Measurements from ENCODE around the gene NSL1.

Gene NSL1

DNA sequence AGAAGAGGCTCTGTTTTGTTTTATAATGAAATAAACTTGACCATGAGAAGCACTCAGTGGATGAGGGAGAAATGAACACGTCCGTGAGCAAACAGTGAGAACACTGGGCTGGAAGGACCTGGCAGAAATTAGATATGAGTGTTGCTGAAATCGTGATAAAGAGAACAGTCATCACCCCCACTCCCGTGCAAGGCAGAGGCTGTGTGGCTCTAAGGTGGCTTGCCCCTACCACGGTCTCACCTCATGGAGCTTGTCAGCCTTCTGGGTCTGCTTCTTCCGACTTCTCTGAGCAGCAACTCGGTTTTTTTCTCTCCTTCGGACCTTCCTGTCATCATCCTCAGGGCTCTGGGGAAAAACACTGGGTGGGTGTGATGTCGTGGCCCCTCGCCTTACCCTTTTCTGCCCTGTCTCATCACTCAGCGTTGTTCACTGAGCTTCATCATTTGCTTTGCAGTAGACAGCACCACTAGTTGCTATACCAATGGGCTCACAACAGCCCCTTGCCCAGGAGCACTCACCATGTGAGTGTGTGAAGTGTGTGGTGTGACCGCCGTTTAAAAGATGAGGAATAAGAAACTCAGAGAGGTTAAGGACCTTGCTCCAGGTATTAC, 94.8 kb downstream of the NSL1 start:
- Histone ChIP-seq H3K4me1 (ENCODE audit: insufficient read depth, low read length) (peaks cover 25% of the 10 kb centered on the region), H3K4me2 (ENCODE audit: insufficient read depth, low read length) (no peak overlapping the region), H3K79me2 (ENCODE audit: insufficient read depth, low read length) (no peaks in the 10 kb centered on the region)

DNA sequence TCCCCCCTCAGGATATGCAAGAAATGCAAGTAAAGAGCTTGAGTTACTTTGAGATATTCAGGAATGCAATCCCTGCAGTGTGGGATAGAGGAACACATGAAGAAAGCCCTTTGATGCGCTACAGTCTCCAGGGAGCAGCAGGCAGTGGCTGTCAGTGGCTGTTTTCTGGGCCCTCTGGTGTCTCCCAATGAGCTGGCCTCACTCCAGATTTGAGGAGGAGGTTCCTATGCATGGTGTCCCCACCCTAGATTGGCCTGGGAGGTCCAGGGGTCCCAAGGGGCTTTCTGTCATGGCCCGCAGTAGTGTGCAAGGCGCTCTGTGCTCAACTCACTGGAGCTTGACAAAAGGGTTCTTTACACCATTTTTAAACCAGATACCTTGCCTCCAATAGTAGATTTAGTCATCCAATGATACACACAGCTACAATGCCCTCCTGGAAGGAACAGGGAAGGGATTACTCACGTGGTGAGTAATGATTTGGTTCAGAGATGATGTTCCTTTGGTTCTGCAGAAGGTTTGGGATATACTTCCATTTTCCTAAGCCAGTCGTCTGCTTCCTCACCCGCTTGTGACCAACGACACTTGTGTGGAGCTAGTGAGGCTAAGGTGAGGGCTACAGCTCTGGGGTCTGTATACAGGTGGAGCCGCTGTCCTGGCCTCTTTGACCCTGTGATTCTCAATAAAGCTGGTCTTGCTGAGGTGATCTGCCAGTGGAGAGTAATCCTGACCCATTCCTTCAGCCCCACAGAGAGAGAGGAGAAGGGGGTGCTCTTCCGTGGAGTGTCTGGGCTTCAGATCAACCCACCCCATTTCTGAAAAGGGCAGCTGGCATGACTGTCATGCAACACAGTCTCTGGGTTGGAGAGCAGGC, 98.6 kb downstream of the NSL1 start:
- H3K79me2 ChIP-seq (ENCODE audit: insufficient read depth, low read length) = no peaks in the 10 kb centered on the region
- H3K27me3 ChIP-seq (ENCODE audit: insufficient read depth, low read length, poor library complexity) = no peaks in the 10 kb centered on the region
- 0 out of 2 replicates have a peak, but pooled peaks cover 2% of the 10 kb centered on the region for H3K36me3 ChIP-seq (ENCODE audit: insufficient read depth, low read length)
- H2AFZ ChIP-seq (ENCODE audit: low read depth, low read length) = no peak overlapping the region
- peaks cover 2% of the 10 kb centered on the region; the same call in 1 of the 2 replicates for H3K4me1 ChIP-seq (ENCODE audit: insufficient read depth, low read length)
- TF ChIP-seq EZH2 (IDR thresholded peaks at IDR 0.05; ENCODE audit: borderline replicate concordance, low read depth, low read length, severe bottlenecking) = no peak
- TF ChIP-seq, protein P1, sequence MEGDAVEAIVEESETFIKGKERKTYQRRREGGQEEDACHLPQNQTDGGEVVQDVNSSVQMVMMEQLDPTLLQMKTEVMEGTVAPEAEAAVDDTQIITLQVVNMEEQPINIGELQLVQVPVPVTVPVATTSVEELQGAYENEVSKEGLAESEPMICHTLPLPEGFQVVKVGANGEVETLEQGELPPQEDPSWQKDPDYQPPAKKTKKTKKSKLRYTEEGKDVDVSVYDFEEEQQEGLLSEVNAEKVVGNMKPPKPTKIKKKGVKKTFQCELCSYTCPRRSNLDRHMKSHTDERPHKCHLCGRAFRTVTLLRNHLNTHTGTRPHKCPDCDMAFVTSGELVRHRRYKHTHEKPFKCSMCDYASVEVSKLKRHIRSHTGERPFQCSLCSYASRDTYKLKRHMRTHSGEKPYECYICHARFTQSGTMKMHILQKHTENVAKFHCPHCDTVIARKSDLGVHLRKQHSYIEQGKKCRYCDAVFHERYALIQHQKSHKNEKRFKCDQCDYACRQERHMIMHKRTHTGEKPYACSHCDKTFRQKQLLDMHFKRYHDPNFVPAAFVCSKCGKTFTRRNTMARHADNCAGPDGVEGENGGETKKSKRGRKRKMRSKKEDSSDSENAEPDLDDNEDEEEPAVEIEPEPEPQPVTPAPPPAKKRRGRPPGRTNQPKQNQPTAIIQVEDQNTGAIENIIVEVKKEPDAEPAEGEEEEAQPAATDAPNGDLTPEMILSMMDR (IDR thresholded peaks at IDR 0.05; ENCODE audit: borderline replicate concordance, extremely low read depth, low read length, poor library complexity, severe bottlenecking) = no peak
- H4K20me1 ChIP-seq (ENCODE audit: insufficient read depth, low read length) = no peaks in the 10 kb centered on the region
- no peak overlapping the region for H3K9ac ChIP-seq (ENCODE audit: low read depth, low read length)
- DNase-seq (no peak), ATAC-seq (ENCODE audit: insufficient read depth, low read depth) (no peak)
- H3K9me3 ChIP-seq (ENCODE audit: insufficient read depth, low read length, severe bottlenecking) = no peaks in the 10 kb centered on the region
- no peak overlapping the region for H3K4me2 ChIP-seq (ENCODE audit: insufficient read depth, low read length)
- H3K4me3 ChIP-seq (ENCODE audit: low read depth in 1 of 2, low read length in 2 of 2) = no peak overlapping the region
- no peak overlapping the region for H3K27ac ChIP-seq (ENCODE audit: low read length)

More for the DNA sequence above, 94.8 kb downstream of the NSL1 start:
- H2AFZ ChIP-seq (ENCODE audit: low read depth, low read length) = no peak overlapping the region
- ATAC-seq (ENCODE audit: insufficient read depth, low read depth) (no peak), DNase-seq (no peak)
- H3K9me3 ChIP-seq (ENCODE audit: insufficient read depth, low read length, severe bottlenecking) = no peaks in the 10 kb centered on the region
- TF ChIP-seq, protein P1 (IDR thresholded peaks at IDR 0.05; ENCODE audit: borderline replicate concordance, extremely low read depth, low read length, poor library complexity, severe bottlenecking) = no peak
- no peak for TF ChIP-seq EZH2 (IDR thresholded peaks at IDR 0.05; ENCODE audit: borderline replicate concordance, low read depth, low read length, severe bottlenecking)
- H3K9ac ChIP-seq (ENCODE audit: low read depth, low read length) = no peak overlapping the region
- no peak overlapping the region for H3K4me3 ChIP-seq (ENCODE audit: low read depth in 1 of 2, low read length in 2 of 2)
- H3K27ac ChIP-seq (ENCODE audit: low read length) = no peak overlapping the region
- H3K36me3 ChIP-seq (ENCODE audit: insufficient read depth, low read length) = 0 out of 2 replicates have a peak, but pooled peaks cover 2% of the 10 kb centered on the region
- peaks cover 15% of the 10 kb centered on the region for H3K27me3 ChIP-seq (ENCODE audit: insufficient read depth, low read length, poor library complexity)
- H4K20me1 ChIP-seq (ENCODE audit: insufficient read depth, low read length) = no peaks in the 10 kb centered on the region

DNA sequence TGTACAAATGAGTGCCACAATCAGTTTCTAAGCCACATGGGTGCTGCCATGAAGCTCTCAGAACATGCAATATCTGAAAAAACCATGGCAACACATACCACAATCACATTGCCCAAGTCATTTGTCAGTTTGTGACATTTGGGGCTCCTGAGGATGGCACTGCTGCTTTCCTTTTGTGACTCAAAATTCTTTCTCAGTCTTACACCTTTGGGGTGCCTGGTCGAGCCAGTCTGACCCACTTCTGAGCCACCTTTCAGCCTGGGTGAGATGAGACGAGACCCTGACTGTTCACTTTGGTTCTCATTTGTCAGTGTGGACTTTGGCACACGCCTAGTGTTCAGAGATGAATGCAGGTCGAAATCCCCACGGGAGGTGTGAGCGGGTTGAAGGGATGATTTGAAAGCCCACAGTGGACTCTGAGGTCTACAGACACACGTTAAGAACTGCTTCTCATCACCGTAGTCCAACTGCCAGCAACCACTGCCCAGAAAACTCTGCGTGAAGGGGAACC, 100.0 kb downstream of the NSL1 start:
- Histone ChIP-seq H4K20me1 (ENCODE audit: insufficient read depth, low read length) (no peaks in the 10 kb centered on the region), H3K4me1 (ENCODE audit: insufficient read depth, low read length) (no peaks in the 10 kb centered on the region), H3K9me3 (ENCODE audit: insufficient read depth, low read length, severe bottlenecking) (no peaks in the 10 kb centered on the region), H3K4me2 (ENCODE audit: insufficient read depth, low read length) (no peak overlapping the region), H3K27me3 (ENCODE audit: insufficient read depth, low read length, poor library complexity) (no peaks in the 10 kb centered on the region), H3K9ac (ENCODE audit: low read depth, low read length) (no peak overlapping the region), H3K4me3 (ENCODE audit: low read depth in 1 of 2, low read length in 2 of 2) (no peak overlapping the region), H3K36me3 (ENCODE audit: insufficient read depth, low read length) (0 out of 2 replicates have a peak, but pooled peaks cover 2% of the 10 kb centered on the region), H2AFZ (ENCODE audit: low read depth, low read length) (no peak overlapping the region), H3K79me2 (ENCODE audit: insufficient read depth, low read length) (no peaks in the 10 kb centered on the region), H3K27ac (ENCODE audit: low read length) (no peak overlapping the region)
- no peak for TF ChIP-seq EZH2 (IDR thresholded peaks at IDR 0.05; ENCODE audit: borderline replicate concordance, low read depth, low read length, severe bottlenecking)
- TF ChIP-seq, protein P1 (IDR thresholded peaks at IDR 0.05; ENCODE audit: borderline replicate concordance, extremely low read depth, low read length, poor library complexity, severe bottlenecking) = no peak
- ATAC-seq (ENCODE audit: insufficient read depth, low read depth) (no peak), DNase-seq (no peak)
